Measurements from ENCODE around the gene MTA1. TPM values are rescaled to one million over a fixed set of nuclear protein-coding genes. Genes with fewer than 3 reads are reported as not detected.

Gene MTA1
- polyA plus RNA-seq, 2 of the 4 experiments (the other 2 are of a cell fraction): 46.8 to 86.7 TPM

GRCh38 chr14:105392131-105393090 lies 27.2 kb upstream of the MTA1 start:
- H3K9me3 ChIP-seq: 0 out of 3 replicates have a peak, but pooled peaks cover 2% of the 10 kb centered on the region
- no peak overlapping the region for H3K4me3 ChIP-seq
- 87% methylated on average over 29 of the region's 40 CpGs for WGBS (ENCODE audit: missing lambda C conversion rate)
- ATAC-seq (no peak), FAIRE-seq (no peak), DNase-seq (ENCODE audit: low read depth in 1 of 2, low spot score in 1 of 2) (no peak)
- H3K4me2 ChIP-seq: no peak overlapping the region
- CTCF ChIA-PET: interaction anchor here (0.6 to 4.1 kb wide), 3 partner anchors 21 to 64 kb away, joined by 3 to 21 read pairs (median 3); no protein-coding TSS in a partner anchor
- no peak overlapping the region for H3K27ac ChIP-seq
- H3K4me1 ChIP-seq: peaks cover under 1% of the 10 kb centered on the region; the same call in 1 of the 3 replicates
- TF ChIP-seq SMC3 (IDR thresholded peaks at IDR 0.05) (no peak), HOXA7 (CRISPR knock-in tag; IDR thresholded peaks at IDR 0.05) (no peak), MAX (IDR thresholded peaks at IDR 0.05) (no peak), HES2 (IDR thresholded peaks at IDR 0.05) (no peak), BHLHE40 (IDR thresholded peaks at IDR 0.05; ENCODE audit: low read depth, low read length) (no peak)
- POLR2A ChIA-PET: no interaction called here

GRCh38 chr14:105393151-105393550 lies 26.5 kb upstream of the MTA1 start:
- ChIA-PET CTCF (interaction anchor here (0.6 kb wide), 1 partner anchor 63 kb away, joined by 3 read pairs; no protein-coding TSS in a partner anchor), POLR2A (no interaction called here)
- Histone ChIP-seq H3K9me3 (0 out of 3 replicates have a peak, but pooled peaks cover 7% of the 10 kb centered on the region), H3K27ac (no peak overlapping the region), H3K4me2 (no peak overlapping the region), H3K4me1 (peaks cover 6% of the 10 kb centered on the region), H3K4me3 (no peak overlapping the region)
- no peak for DNase-seq (ENCODE audit: low read depth in 1 of 2, low spot score in 1 of 2)
- 92% methylated on average over 12 of the region's 14 CpGs for WGBS (ENCODE audit: missing lambda C conversion rate)
- FAIRE-seq: no peak
- TF ChIP-seq ESRRA (IDR thresholded peaks at IDR 0.05; ENCODE audit: borderline replicate concordance, low read length) (no peak), PHF8 (IDR thresholded peaks at IDR 0.05; ENCODE audit: borderline replicate concordance, low read depth) (no peak), EP300 (IDR thresholded peaks at IDR 0.05) (no peak), JUNB (IDR thresholded peaks at IDR 0.05) (no peak), CBX2 (IDR thresholded peaks at IDR 0.05; ENCODE audit: borderline replicate concordance, low read depth) (no peak), FOSB (CRISPR knock-in tag; IDR thresholded peaks at IDR 0.05) (no peak), MYC (IDR thresholded peaks at IDR 0.05; ENCODE audit: borderline replicate concordance, low read length) (no peak), RFX5 (IDR thresholded peaks at IDR 0.05) (no peak), CBX8 (IDR thresholded peaks at IDR 0.05) (no peak), HES2 (IDR thresholded peaks at IDR 0.05) (no peak), BHLHE40 (IDR thresholded peaks at IDR 0.05; ENCODE audit: low read depth, low read length) (no peak), TFCP2L1 (CRISPR knock-in tag; IDR thresholded peaks at IDR 0.05) (no peak), JUN (IDR thresholded peaks at IDR 0.05) (no peak), SREBF2 (IDR thresholded peaks at IDR 0.05) (no peak), FOSL2 (IDR thresholded peaks at IDR 0.05) (no peak), FOSL2 (CRISPR knock-in tag; IDR thresholded peaks at IDR 0.05) (no peak), ZSCAN20 (CRISPR knock-in tag; IDR thresholded peaks at IDR 0.05) (no peak)
- TF ChIP-seq, protein P1, sequence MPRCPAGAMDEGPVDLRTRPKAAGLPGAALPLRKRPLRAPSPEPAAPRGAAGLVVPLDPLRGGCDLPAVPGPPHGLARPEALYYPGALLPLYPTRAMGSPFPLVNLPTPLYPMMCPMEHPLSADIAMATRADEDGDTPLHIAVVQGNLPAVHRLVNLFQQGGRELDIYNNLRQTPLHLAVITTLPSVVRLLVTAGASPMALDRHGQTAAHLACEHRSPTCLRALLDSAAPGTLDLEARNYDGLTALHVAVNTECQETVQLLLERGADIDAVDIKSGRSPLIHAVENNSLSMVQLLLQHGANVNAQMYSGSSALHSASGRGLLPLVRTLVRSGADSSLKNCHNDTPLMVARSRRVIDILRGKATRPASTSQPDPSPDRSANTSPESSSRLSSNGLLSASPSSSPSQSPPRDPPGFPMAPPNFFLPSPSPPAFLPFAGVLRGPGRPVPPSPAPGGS (IDR thresholded peaks at IDR 0.05): no peak
- TF ChIP-seq, protein P2, sequence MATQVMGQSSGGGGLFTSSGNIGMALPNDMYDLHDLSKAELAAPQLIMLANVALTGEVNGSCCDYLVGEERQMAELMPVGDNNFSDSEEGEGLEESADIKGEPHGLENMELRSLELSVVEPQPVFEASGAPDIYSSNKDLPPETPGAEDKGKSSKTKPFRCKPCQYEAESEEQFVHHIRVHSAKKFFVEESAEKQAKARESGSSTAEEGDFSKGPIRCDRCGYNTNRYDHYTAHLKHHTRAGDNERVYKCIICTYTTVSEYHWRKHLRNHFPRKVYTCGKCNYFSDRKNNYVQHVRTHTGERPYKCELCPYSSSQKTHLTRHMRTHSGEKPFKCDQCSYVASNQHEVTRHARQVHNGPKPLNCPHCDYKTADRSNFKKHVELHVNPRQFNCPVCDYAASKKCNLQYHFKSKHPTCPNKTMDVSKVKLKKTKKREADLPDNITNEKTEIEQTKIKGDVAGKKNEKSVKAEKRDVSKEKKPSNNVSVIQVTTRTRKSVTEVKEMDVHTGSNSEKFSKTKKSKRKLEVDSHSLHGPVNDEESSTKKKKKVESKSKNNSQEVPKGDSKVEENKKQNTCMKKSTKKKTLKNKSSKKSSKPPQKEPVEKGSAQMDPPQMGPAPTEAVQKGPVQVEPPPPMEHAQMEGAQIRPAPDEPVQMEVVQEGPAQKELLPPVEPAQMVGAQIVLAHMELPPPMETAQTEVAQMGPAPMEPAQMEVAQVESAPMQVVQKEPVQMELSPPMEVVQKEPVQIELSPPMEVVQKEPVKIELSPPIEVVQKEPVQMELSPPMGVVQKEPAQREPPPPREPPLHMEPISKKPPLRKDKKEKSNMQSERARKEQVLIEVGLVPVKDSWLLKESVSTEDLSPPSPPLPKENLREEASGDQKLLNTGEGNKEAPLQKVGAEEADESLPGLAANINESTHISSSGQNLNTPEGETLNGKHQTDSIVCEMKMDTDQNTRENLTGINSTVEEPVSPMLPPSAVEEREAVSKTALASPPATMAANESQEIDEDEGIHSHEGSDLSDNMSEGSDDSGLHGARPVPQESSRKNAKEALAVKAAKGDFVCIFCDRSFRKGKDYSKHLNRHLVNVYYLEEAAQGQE (IDR thresholded peaks at IDR 0.05): no peak
- no peak for ATAC-seq
